Effector CD8-positive, alpha-beta T cell (primary cell): ENCODE measurements around the gene SCN2B.

Experiments
- DNase-seq: peaks from one replicate; lab custom pipeline; 2025; lab: John Stamatoyannopoulos, UW
- total RNA-seq, 4 experiments: gene quantifications; one replicate each; lab custom pipeline; 2026; lab: John Stamatoyannopoulos, UW

The SCN2B gene, protein sequence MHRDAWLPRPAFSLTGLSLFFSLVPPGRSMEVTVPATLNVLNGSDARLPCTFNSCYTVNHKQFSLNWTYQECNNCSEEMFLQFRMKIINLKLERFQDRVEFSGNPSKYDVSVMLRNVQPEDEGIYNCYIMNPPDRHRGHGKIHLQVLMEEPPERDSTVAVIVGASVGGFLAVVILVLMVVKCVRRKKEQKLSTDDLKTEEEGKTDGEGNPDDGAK
- total RNA-seq = 0 to 0.09 (median 0) reads per million in 4 experiments

DNA sequence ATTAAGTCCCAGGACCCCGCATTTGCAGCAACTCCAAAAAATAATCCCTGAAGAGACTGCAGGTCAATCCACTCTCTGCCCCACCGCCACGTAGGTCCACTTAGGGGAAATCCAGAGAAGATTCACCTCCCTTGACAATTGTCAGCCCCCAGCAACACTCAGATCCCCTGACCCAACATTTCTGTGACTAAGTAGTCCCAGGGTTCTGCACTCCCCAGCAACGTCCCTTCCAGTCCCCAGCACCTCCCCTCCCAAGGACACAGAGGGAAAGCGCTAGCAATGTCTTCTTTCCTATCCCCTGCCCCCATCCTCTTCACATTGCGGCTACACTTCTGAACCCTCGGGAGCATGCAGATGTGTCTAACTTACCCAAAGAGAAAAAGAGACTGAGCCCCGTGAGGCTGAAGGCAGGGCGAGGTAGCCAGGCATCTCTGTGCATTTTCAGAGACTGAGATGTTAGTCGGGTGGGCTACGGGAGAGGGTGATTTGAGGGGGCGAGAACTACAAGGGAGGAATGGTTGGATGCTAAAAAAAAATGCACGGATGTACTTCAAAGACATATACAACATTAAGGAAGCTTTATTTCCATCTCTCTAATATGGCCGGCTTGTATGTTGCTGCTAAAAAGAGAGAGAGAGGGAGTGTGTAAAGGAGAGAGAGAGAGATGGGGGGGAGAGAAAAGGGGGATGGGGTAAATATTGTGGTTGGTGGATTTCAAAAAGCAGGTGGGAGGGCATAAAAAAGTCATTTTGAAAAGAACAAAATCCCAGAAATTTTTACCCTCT, at the start of gene SCN2B:
Gene SCN2B, minus strand, starts transcription at position 647 of the 785 bp plus-strand sequence. Its CDS starts 208 bp downstream, at position 439.
- DNase-seq = no peak

DNA sequence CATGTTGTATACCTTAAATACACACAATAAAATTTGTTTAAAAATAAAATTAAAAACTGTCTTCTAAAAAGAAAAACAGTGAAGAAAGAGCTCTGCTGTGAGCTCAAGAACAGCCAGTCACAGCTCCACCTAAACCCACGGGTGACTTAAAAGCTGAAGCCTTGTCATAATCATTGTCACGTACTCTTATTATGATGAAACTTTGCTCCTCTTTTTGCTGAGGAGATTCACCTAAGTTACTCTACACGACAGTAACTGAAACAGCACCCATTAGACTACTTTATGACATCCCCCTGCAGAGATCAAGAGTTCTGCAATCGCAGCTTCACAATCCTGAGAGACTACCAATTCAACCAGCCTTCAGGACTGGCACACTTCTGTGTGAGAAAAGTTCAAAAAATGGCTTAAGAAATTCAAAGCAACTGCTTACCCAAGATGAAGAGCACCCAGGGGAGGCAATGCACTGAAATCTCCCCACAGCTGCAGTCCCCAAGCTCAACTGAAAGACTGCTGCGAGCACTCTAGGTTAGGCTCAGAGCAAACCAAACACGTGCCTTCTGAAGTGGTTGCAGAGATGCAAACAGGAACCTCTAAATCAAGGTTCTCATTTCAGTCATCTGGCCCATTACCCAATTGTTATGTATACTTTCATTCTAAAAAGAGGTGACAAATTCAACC, 48.2 kb upstream of the SCN2B start, which contains the start of gene JAML:
Gene JAML, minus strand, starts transcription at position 501 of the 678 bp plus-strand sequence. CDS start 10,145 bp downstream, outside the sequence.
- peak; percentile 36 for DNase-seq

DNA sequence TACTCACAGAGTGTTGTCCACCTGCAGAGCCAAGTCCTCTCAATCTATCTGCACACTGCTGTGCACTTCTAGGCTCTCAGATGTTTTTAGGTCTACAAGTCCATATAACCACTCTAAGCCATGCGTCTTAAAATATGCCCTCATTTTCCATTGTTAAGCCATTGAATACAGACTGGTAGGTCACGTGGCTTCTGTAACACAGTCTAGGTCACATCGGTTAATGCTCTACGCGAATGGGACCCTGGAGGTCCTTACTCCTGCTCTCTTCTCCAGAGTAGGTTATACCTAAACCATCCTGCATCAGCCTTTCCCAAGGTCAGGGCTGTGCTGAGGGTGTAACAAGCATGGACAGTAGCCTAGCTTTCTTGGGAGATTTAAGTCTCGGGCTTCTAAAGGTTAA, 47.6 kb upstream of the SCN2B start:
- DNase-seq = no peak

DNA sequence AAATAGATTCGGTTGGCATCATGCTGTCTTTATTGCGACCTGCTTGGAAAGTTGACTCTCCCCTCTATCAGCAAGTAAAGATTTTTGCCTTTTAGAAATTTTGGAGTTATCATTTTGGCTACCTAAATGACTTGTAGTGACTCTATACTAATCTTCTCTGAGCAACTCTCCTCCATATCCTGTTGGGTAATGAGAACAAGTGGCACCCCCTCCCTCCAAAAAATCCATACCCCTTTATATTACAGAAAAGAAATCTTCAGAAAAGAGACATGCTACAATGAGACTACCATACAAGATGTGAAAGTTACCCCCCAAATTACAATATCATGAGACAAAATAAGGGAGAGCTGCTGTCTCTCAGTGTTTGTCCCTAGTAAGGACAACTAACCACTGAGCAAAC, 47.1 kb upstream of the SCN2B start:
- no peak for DNase-seq

DNA sequence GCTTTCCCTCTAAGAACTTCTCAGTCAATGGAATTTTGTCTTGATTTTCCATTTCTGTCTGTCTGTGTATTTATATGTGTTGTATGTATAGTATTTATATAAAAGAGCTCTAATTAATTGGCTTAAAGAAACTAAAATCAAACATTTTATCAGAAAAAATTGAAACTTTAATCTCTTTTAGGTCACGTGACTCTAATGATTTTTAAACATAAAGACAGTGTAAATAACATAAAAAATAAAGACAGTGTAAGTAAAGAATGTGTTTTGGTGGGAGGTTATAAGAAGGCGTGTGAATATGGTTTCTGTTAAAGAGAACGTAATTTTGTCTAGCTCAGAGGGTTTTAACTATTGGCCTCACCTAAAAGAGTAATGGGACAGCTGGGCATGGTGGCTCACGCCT, 46.0 kb upstream of the SCN2B start:
- no peak for DNase-seq

DNA sequence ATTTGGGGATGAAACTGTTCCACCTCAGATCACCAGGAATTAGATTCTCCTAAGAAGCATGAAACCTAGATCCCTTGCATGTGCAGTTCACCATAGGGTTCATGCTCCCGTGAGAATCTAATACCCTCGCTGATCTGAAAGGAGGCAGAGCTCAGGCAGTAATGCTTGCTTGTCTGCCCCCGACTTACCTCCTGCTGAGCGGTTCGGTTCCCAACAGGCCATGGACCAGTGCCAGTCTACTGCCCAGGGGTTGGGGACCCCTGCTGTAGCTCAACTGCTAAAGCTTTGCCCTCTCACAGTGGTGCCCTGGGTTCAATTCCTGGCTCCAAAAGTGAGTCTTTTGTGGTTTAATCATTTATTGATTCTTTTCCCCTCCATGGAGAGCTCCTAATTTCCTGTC, 45.0 kb upstream of the SCN2B start:
- DNase-seq = no peak

DNA sequence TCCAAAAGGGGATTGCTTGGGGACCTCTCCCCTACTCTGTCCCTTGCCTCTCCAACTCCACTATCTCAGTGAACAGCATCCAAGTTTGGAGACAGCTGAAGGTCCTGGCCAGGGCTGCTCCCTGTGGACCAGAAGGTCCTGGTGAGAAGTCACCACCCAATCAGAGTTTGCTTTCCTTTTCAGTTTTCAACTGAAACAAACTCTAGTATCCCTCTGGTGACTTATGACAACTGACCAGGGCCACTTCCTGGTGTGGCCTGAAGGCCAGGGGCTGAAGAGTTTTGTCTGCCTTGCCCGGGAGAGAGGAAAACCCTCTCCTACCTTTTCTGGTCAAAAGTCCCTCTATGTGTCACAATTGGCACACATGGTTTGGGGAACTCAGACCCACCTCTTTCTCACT, 43.3 kb upstream of the SCN2B start:
- no peak for DNase-seq

DNA sequence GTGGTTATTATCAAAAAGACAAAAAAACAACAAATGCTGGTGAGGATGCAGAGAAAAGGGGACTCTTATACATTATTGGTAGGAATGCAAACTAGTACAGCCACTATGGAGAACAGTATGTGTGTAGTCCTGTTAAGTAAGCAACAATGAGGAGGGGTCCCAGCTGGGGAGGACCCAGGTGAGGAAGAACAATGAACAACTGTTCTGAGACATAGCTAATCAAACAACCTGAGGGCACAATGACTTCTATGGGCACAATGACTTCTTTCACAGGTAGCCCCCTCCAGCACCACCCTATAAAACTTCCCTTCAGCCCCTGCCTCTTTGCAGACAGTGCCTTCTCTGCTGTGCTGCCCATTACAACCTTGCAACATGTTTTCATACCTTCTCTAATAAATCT, 42.8 kb upstream of the SCN2B start:
- no peak for DNase-seq

DNA sequence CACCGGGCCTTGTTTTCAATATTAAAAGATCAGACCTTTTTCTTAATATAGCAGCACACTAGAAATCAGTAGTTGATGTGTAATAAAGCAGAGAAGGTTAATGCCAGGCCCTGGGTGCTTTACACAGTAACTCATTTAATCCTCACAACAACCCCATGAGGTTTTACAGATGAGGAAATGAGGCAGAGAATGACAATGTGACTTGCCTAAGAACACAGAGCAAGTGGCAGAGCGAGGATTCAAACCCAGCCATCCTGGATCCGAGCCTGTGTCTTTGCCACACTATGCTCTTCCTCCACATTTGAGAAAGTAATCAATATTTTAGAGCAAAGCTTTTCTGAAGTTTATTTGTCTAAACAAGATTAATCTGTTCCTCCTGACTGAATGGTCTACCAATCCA, 41.1 kb upstream of the SCN2B start:
- DNase-seq = no peak

DNA sequence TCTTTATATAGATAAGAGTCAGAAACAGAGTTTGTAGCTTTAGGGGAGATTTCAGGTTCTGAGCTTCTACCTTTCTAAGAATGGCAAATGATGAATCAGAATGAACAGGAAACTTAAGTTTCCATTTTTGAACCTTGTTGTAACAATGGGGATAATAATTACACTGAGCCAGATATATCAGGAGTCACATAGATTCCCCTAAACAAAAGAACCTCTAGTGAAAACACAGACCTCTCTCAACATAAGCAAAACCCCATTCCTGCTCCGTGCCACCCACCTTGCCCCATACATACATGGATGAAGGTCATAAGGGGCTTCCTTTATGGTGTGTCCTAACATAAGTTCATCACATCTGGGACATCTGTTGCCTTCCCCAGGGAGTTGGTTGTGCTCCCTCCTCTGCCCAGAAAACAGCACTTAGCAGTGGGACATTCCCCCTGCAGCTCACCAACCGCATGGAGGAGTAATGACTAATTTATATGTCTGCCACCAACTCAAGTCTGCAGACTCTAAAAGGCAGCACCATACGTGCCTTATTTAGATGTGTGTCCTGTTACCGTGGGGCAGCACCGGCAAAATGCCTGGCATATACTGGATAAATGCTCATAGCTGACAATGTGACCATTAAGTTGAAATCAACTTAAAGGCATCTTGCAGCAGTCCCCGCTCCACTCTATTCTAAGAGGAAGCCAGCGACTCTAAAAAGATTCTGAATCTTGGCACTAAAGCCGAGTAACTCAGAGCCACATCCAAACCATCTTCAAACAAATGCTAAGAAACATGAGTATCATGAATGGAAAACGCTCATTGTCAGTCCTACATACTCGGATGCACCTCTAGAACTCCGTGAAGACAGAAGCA, 40.4 kb upstream of the SCN2B start:
- DNase-seq = no peak

DNA sequence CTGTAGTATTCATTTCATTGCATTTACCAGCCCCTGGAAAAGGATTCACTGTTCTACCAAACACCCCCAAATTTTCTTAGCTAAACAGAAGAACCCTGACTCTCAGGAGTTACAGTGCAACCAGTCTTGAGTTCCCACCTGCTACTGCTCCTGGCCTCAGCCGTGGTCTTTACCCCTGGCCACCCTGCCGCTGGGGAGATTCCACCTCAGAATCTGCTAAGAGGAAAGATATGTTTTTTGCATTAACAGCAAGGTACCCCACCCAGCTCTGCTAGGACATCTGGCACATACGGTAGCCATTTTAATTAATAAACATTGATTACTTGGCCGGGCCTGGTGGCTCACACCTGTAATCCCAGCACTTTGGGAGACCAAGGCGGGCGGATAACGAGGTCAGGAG, 39.3 kb upstream of the SCN2B start:
- no peak for DNase-seq

DNA sequence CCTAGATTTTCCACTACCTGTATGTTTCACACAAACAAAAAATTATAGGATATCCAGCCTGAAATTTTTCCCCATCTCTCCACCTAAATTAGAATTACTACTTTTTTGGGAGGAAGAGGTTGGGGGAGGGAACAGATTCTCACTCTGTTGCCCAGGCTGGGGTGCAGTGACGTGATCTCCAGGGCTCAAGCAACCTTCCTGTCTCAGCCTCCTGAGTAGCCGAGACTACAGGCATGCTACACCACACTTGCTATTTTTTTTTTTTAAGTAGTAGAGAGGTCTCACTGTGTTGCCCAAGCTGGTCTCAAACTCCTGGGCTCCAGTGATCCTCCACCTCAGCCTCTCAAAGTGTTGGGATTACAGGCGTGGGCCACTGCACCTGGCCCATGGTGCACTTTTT, 38.8 kb upstream of the SCN2B start:
- DNase-seq = no peak

DNA sequence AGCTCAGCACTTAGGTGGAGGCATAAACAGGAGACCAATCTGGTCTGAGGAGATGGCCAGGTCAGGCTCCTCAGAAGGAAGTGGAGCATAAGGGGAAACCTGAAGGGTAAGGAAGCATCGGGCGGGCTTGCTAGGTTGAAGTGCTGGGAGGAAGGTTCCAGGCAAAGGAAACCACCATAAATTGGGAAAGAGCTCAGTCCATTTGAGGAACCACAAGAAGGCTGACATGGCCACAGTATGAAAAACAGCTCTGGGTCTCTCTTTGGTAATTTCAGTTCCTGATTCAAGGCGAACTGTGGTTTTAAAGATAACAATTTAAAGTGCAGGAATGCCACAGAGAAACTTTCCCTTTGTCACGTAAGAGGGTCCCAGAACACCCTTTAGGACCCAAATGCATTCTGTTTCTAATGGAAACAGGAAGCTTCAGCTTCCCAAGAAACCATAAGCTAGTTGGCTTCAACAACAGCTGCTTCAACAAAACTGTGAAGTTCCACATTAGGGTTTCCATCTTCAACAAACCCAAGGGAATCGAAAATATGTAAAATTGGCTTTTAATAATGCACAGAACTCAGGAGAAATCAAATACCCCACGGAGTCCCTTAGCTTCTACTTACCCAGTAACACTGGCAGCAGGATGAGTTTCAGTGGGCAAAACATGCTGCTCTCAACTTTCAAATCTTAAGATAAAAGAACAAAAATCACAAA, 37.9 kb upstream of the SCN2B start:
- no peak for DNase-seq

DNA sequence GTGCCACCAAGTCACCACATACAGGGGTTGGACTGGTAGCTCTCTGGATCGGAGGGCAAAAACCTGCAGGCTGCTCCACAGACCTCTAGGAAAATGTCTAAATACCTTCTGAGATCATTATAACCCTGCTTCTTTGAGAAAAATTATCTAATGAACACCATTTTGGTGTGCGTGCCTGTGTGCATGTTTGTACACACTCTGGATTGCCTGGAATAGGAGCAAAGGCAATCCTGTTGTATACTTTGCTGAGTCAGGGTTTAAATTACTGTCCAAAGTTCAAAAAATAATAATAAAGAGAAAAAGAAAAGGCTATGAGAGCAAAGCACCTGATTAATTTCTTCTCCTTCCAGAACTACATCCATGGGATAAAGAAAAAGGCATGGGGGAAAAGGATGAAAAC, 37.3 kb upstream of the SCN2B start:
- DNase-seq = no peak

DNA sequence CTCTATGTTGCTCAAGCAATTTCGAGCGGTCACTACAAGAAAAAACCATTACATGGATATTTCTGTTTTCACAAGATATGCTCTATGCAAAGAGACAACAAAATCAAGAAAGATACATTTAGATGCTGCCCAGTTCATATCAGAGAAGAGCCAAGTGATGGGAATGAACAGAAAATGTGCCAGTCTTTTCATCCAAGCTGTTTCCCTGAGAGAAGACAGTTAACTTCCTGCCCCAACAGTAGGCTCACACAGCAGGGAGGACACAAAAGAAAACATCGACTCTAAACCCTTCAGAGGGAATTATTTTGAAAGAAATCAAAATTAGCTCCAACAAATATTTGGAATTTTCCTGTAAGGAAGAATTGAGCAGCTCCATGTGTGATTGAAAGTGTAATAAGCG, 36.8 kb upstream of the SCN2B start:
- no peak for DNase-seq

DNA sequence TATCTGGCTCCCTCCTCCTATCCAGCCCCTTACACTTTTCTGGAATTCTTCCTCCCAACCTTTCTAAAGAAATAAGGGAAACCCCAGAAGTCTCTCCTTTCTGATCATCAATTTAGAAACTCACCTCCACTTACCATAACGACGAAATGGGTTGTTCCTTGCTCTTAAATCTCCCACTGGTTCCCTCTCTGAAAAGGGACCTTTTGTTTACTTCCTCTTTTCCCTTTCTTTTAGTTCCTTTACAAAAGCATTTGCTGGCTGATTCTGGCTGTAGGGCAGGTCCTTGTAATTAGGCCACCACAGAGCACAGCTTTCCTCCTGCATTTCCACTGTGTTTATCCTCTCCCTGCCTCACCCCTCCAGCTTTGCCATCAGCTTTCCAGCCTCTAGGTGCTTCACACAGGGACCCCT, 36.3 kb upstream of the SCN2B start:
- DNase-seq = no peak

DNA sequence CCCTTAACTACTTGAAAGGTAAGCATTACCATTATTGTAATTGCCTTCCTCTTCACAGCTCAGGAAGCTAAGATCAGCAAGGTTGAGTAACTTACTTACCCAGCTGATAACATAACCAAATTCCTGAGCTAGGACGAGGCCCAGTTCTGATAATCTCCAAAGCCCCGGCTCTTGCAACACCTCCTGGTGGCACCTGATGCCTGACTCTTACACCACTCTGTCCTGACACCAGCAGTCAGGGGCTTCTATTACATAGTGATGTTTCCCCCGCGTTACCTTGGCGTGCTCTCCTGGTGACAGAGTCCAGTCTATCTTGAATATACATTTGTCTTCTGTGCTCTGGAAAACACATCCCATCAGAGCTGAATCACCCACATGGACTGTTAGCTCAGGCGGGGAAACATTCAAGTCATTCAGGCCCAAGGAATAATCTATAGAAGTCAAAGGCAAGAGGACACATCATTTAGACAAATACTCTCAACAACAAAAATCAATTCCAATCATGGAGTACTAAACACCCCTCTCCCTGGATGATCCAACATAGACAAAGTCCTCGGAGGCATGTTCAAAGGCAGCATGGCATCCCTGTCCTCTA, 35.8 kb upstream of the SCN2B start:
- DNase-seq = no peak

DNA sequence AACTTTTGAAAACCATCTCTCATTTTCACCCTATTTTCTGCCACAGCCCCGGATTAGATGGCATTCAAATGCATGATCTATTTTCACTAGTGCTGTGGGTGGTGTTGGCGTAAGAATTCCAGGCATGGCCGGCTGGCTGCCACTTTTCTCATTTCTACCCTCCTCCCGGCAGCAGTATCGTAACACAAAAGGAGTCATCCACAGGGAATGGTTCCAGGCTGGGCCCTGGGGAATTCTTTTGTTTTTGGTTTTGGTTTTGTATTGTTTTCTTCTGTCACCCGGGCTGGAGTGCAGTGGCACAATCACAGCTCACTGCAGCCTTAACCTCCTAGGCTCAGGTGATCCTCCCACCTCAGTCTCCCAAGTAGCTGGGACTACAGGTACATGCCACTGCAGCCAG, 34.6 kb upstream of the SCN2B start:
- no peak for DNase-seq

DNA sequence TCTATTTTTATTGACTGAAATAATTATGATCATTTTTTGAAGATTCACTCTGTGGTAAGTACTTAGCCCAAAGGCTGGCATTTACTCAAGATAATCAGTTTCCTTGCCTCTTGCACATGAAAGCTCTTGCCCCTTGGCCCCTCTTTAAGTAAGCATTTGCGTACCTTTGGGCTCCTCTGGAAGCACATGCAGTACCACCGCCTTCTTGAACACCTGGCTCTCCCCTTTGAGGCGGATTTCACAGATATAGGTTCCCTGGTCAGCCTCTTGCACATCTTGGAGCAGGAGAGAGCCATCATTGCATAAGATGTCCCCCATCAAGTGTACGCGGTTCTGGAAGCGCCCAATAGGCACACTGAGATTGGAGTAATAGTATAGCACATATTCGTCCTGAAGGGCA, 33.9 kb upstream of the SCN2B start:
- DNase-seq = no peak

DNA sequence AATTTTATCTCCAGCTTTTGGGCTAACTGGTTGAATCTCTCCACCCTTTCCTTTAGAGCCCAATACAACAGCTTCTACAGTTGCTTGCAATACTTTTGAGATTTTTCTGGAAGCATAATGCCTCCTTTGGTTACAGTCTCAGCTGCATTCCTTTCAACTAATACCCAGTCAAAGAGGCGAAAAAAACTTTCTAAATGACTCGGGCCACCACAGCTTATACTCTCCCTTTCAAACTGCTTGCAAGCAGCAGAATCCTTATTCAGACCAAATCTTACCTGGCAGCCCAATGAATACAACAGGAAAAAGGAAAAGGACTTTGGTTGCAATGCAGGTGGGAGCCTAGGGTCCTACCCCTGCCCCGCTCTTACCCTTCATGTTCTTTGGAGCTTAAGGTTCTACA, 32.6 kb upstream of the SCN2B start:
- DNase-seq = no peak

DNA sequence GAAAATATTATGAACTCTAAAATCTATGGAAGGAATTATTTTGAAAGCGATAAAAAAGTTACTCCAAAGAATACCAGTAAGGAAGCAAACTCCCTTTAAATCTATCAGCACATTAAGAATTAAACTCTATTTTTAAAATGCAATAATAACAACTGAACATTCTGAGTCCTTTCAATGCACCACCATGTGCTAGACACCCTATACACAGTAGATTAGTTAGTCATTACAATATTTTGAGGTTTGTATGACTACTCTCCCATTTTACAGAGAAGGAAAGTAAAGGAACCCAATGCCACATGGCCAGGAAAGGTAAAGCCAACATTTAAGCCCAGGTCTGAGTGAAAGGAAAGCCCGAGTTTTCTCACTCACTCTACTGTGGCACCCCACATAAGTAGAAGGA, 30.6 kb upstream of the SCN2B start:
- no peak for DNase-seq
